ENCODE results near the gene MPST. TPM values are rescaled to one million over a fixed set of nuclear protein-coding genes. Genes with fewer than 3 reads are reported as not detected.

The MPST gene
- total RNA-seq, 1 donor from 2014 or later, result 36.9 TPM

DNA sequence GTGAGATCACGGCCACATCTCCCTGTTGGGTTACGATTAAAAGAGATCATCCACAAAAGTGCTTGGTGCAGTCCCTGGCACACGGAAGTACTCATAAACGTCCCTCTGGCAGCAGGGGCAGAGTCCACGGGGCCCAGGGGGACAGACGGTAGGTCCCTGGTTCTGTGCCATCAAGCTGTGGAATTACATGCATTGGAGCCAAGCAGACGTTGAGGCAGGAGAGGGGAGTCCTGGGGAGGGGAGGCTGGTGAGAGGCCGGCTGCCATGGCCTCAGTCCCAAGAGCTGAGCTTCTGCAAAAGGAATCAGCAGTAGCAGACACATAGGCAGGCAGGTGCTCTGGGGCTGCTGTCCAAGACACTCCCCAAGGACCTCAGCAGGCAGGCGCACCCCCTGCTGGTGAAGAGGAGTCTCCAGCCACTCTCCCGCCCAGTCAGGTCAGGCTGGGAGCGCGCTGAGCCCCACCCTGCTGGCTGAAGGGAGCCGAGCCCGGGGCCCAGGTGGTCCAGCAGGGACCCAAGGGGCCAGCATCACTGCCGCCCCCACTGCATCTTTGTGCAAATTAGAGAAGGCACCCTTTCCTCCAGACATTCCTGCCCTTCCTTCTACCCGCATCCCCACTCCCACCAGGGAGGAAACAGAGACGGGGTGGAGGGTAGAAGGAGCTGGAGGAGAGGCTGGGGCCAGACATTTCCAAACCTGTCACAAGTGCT is 24.4 kb downstream of the MPST start:
- peaks cover 12% of the 10 kb centered on the region for H3K27me3 Mint-ChIP-seq (ENCODE audit: insufficient read depth, low read depth)
- Histone ChIP-seq H3K4me1 (peaks cover 12% of the 10 kb centered on the region), H2AFZ (replicated peaks) (no peak overlapping the region), H3K27me3 (no peaks in the 10 kb centered on the region), H3K79me2 (ENCODE audit: low read depth) (no peaks in the 10 kb centered on the region), H3K27ac (no peak overlapping the region), H3K36me3 (no peaks in the 10 kb centered on the region), H3K4me2 (no peak overlapping the region), H3F3A (ENCODE audit: low read depth) (peaks cover 5% of the 10 kb centered on the region), H3K4me3 (no peak overlapping the region), H3K9ac (no peak overlapping the region), H3K9me3 (ENCODE audit: low read depth) (no peaks in the 10 kb centered on the region), H4K20me1 (ENCODE audit: low read depth) (no peaks in the 10 kb centered on the region)
- TF ChIP-seq, protein P1, sequence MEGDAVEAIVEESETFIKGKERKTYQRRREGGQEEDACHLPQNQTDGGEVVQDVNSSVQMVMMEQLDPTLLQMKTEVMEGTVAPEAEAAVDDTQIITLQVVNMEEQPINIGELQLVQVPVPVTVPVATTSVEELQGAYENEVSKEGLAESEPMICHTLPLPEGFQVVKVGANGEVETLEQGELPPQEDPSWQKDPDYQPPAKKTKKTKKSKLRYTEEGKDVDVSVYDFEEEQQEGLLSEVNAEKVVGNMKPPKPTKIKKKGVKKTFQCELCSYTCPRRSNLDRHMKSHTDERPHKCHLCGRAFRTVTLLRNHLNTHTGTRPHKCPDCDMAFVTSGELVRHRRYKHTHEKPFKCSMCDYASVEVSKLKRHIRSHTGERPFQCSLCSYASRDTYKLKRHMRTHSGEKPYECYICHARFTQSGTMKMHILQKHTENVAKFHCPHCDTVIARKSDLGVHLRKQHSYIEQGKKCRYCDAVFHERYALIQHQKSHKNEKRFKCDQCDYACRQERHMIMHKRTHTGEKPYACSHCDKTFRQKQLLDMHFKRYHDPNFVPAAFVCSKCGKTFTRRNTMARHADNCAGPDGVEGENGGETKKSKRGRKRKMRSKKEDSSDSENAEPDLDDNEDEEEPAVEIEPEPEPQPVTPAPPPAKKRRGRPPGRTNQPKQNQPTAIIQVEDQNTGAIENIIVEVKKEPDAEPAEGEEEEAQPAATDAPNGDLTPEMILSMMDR (IDR thresholded peaks at IDR 0.05), result peak; percentile 37
- TF ChIP-seq EZH2phosphoT487 (IDR thresholded peaks at IDR 0.05) (no peak), EZH2 (IDR thresholded peaks at IDR 0.05) (no peak)
- no peaks in the 10 kb centered on the region for H3K9me3 Mint-ChIP-seq
- no peak overlapping the region for H3K4me3 Mint-ChIP-seq
- H3K36me3 Mint-ChIP-seq, result no peaks in the 10 kb centered on the region
- H3K27ac Mint-ChIP-seq, result peak overlapping the region; percentile 21
- H3K4me1 Mint-ChIP-seq, result peaks cover 26% of the 10 kb centered on the region
- DNase-seq (ENCODE audit: low spot score), result peak; percentile 55

DNA sequence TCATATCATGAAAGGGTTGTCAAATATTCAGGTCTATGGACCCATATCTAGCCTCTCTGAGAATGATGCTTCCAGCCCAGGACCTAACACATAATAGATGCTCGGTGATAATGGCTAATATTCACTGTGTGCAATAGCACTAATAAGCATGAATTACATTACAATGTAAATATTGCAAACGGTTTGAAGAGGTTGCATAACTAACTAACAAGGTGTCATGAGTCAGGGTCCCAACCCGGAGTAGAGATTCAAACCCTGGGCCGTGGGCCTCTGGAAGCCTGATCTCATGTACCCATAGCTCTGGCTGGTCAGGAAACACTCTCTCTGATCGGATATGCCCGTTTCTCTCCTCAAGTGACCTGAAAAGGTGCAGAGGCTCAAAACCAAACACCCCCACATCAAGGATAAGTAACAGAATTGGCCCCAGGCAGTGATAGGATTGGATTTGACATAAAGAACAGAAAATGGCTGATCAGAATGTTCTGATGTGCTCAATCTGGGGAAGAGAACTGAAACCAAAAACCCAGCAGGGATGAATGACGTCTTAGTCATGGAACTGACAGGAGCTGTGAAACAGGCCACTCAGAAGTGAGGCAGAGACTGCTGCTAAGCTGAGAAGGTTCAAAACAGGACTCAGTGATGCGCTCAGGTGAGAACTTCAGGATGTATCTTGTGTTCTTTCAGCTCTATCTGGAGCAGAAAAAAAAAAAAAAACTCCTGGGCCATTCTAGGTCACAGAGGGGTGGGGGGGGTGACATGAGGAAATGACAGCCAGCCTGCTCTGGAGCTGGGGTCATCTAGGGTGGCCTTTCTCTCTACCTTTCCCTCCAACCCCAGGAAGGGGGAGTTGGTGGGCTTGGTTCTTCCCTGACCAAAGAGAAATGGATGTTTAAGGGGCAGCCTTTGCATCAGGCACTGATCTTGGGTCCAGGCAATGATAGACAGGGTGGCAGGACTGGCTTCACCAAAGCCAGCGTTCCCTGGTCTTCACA is 25.4 kb downstream of the MPST start:
- Histone ChIP-seq H3F3A (ENCODE audit: low read depth) (peaks cover 5% of the 10 kb centered on the region), H3K4me3 (no peak overlapping the region), H3K79me2 (ENCODE audit: low read depth) (no peaks in the 10 kb centered on the region), H3K4me1 (peaks cover 12% of the 10 kb centered on the region), H2AFZ (replicated peaks) (no peak overlapping the region), H3K27ac (no peak overlapping the region), H4K20me1 (ENCODE audit: low read depth) (no peaks in the 10 kb centered on the region), H3K27me3 (no peaks in the 10 kb centered on the region), H3K4me2 (no peak overlapping the region), H3K36me3 (no peaks in the 10 kb centered on the region), H3K9ac (no peak overlapping the region), H3K9me3 (ENCODE audit: low read depth) (no peaks in the 10 kb centered on the region)
- TF ChIP-seq EZH2 (IDR thresholded peaks at IDR 0.05), result no peak
- TF ChIP-seq, protein P1 (IDR thresholded peaks at IDR 0.05), result no peak
- TF ChIP-seq EZH2phosphoT487 (IDR thresholded peaks at IDR 0.05), result no peak
- H3K27ac Mint-ChIP-seq, result no peak overlapping the region
- H3K4me3 Mint-ChIP-seq, result no peak overlapping the region
- H3K9me3 Mint-ChIP-seq, result no peaks in the 10 kb centered on the region
- no peak for DNase-seq (ENCODE audit: low spot score)
- peaks cover 23% of the 10 kb centered on the region for H3K4me1 Mint-ChIP-seq
- H3K27me3 Mint-ChIP-seq (ENCODE audit: insufficient read depth, low read depth), result peaks cover 7% of the 10 kb centered on the region
- H3K36me3 Mint-ChIP-seq, result no peaks in the 10 kb centered on the region

DNA sequence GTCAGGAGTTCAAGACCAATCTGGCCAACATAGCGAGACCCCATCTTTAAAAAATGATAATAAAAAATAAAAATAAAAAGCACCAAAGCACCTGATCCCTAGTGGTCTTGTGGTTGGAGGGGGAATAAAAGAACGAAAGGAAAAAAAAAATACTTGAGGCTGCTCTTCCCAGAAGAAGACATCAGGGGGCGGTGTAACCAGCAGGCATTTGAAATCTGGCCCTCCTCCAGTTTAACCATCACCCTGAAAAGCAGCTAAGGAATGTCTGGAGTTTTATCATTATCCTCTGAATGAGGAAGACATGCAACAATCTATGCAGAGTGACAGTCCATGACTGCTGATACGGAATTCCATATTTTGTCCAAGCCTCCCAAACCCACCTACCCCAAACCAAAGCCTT is 26.4 kb downstream of the MPST start:
- no peak overlapping the region for H2AFZ ChIP-seq (replicated peaks)
- peaks cover 9% of the 10 kb centered on the region for H3K27me3 ChIP-seq
- H3K9me3 ChIP-seq (ENCODE audit: low read depth), result no peaks in the 10 kb centered on the region
- H3K4me2 ChIP-seq, result no peak overlapping the region
- Mint-ChIP-seq H3K4me1 (peaks cover 19% of the 10 kb centered on the region), H3K9me3 (no peaks in the 10 kb centered on the region), H3K27me3 (ENCODE audit: insufficient read depth, low read depth) (peaks cover 7% of the 10 kb centered on the region), H3K4me3 (no peak overlapping the region), H3K36me3 (no peaks in the 10 kb centered on the region), H3K27ac (no peak overlapping the region)
- no peaks in the 10 kb centered on the region for H3K36me3 ChIP-seq
- no peaks in the 10 kb centered on the region for H4K20me1 ChIP-seq (ENCODE audit: low read depth)
- H3K27ac ChIP-seq, result no peak overlapping the region
- H3K4me3 ChIP-seq, result no peak overlapping the region
- TF ChIP-seq EZH2 (IDR thresholded peaks at IDR 0.05), result no peak
- TF ChIP-seq, protein P1 (IDR thresholded peaks at IDR 0.05), result peak; percentile 71
- no peak overlapping the region for H3K9ac ChIP-seq
- DNase-seq (ENCODE audit: low spot score), result peak; percentile 50
- no peaks in the 10 kb centered on the region for H3K79me2 ChIP-seq (ENCODE audit: low read depth)
- H3K4me1 ChIP-seq, result peaks cover 12% of the 10 kb centered on the region
- H3F3A ChIP-seq (ENCODE audit: low read depth), result peaks cover 11% of the 10 kb centered on the region
